SK-N-SH treated with all-trans-retinoic acid at 6 μM for 48 hours (cell line): ENCODE data around the gene USP7.

Experiments
- ATAC-seq: fragments of 200-7000 bp; cut with Tn5 transposase; 3 replicates; pipeline ENCODE4 v1.9.1; 2020; ENCODE audit warnings: mild to moderate bottlenecking, moderate library complexity
- ARNTL ChIP-seq: fragments of 450-650 bp; formaldehyde crosslinking; IDR thresholded peaks from 2 replicates; pipeline ENCODE4 v1.5.0; 2020; ENCODE audit warnings: low read depth, mild to moderate bottlenecking, moderate library complexity, borderline replicate concordance
- BACH2 ChIP-seq: fragments of 250-450 bp; sonication (Bioruptor Pico); IDR thresholded peaks from 2 replicates; pipeline ENCODE4 v1.9.0; 2021; ENCODE audit warnings: mild to moderate bottlenecking, borderline replicate concordance
- CSDC2 ChIP-seq: fragments of 250-450 bp; sonication (Bioruptor Pico); IDR thresholded peaks from 2 replicates; pipeline ENCODE4 v1.5.0; 2020; ENCODE audit warnings: mild to moderate bottlenecking, moderate library complexity
- CSRNP3 ChIP-seq: fragments of 250-450 bp; sonication (Bioruptor Pico); IDR thresholded peaks from 2 replicates; pipeline ENCODE4 v1.5.1; 2021; ENCODE audit warnings: mild to moderate bottlenecking, moderate library complexity
- ESRRG ChIP-seq: fragments of 250-450 bp; sonication (Bioruptor Pico); IDR thresholded peaks from 2 replicates; pipeline ENCODE4 v1.6.1; 2021; ENCODE audit warnings: mild to moderate bottlenecking
- GLIS3 ChIP-seq: fragments of 250-450 bp; sonication (Bioruptor Pico); IDR thresholded peaks from 2 replicates; pipeline ENCODE4 v1.5.0; 2020; ENCODE audit warnings: mild to moderate bottlenecking, moderate library complexity
- ISL1 ChIP-seq: fragments of 250-450 bp; sonication (Bioruptor Pico); IDR thresholded peaks from 2 replicates; pipeline ENCODE4 v2.1.2; 2022; ENCODE audit warnings: mild to moderate bottlenecking, moderate library complexity
- OSR1 ChIP-seq: fragments of 250-450 bp; sonication (Bioruptor Pico); IDR thresholded peaks from 2 replicates; pipeline ENCODE4 v1.8.0; 2022; ENCODE audit warnings: moderate library complexity, mild to moderate bottlenecking, inconsistent platforms
- PATZ1 ChIP-seq: fragments of 250-450 bp; sonication (Bioruptor Pico); IDR thresholded peaks from 2 replicates; pipeline ENCODE4 v1.8.0; 2020; ENCODE audit warnings: mild to moderate bottlenecking, moderate library complexity, borderline replicate concordance
- POU6F1 ChIP-seq: fragments of 250-450 bp; sonication (Bioruptor Pico); IDR thresholded peaks from 2 replicates; pipeline ENCODE4 v1.8.0; 2021; ENCODE audit warnings: low read depth, mild to moderate bottlenecking, moderate library complexity, borderline replicate concordance
- PPARA ChIP-seq: fragments of 250-450 bp; sonication (Bioruptor Pico); IDR thresholded peaks from 2 replicates; pipeline ENCODE4 v1.5.0; 2020; ENCODE audit warnings: mild to moderate bottlenecking, borderline replicate concordance
- RARB ChIP-seq: fragments of 250-450 bp; sonication (Bioruptor Pico); IDR thresholded peaks from 2 replicates; pipeline ENCODE4 v1.8.0; 2021; ENCODE audit warnings: mild to moderate bottlenecking, moderate library complexity
- SNAI2 ChIP-seq: fragments of 250-450 bp; sonication (Bioruptor Pico); IDR thresholded peaks from 2 replicates; pipeline ENCODE4 v1.5.0; 2020; ENCODE audit warnings: mild to moderate bottlenecking, moderate library complexity
- TCF4 ChIP-seq: fragments of 250-450 bp; sonication (Bioruptor Pico); IDR thresholded peaks from 2 replicates; pipeline ENCODE4 v1.8.0; 2021; ENCODE audit warnings: mild to moderate bottlenecking, moderate library complexity, borderline replicate concordance
- TOX ChIP-seq: fragments of 250-450 bp; sonication (Bioruptor Pico); IDR thresholded peaks from 2 replicates; pipeline ENCODE4 v1.8.0; 2021; ENCODE audit warnings: mild to moderate bottlenecking, moderate library complexity, borderline replicate concordance
- ZC3H10 ChIP-seq: fragments of 250-450 bp; sonication (Bioruptor Pico); IDR thresholded peaks from 2 replicates; pipeline ENCODE4 v1.5.1; 2021; ENCODE audit warnings: mild to moderate bottlenecking, moderate library complexity
- ZFP3 ChIP-seq: fragments of 250-450 bp; sonication (Bioruptor Pico); IDR thresholded peaks from 2 replicates; pipeline ENCODE4 v1.5.0; 2020; ENCODE audit warnings: mild to moderate bottlenecking, moderate library complexity
- ZFP30 ChIP-seq: fragments of 450-650 bp; formaldehyde crosslinking; IDR thresholded peaks from 2 replicates; pipeline ENCODE4 v1.5.0; 2022; ENCODE audit warnings: mild to moderate bottlenecking, moderate library complexity
- ZNF565 ChIP-seq: fragments of 450-650 bp; formaldehyde crosslinking; conservative IDR thresholded peaks from 2 replicates; pipeline ENCODE4 v1.5.0; 2020; ENCODE audit warnings: low read depth, mild to moderate bottlenecking, moderate library complexity
- ZNF70 ChIP-seq: fragments of 450-650 bp; formaldehyde crosslinking; IDR thresholded peaks from 2 replicates; pipeline ENCODE4 v1.5.0; 2020; ENCODE audit warnings: mild to moderate bottlenecking, moderate library complexity
- ZNF8 ChIP-seq: fragments of 450-650 bp; formaldehyde crosslinking; IDR thresholded peaks from 2 replicates; pipeline ENCODE4 v1.5.0; 2020; ENCODE audit warnings: mild to moderate bottlenecking, moderate library complexity
- TF ChIP-seq, protein P1 (sequence below): fragments of 250-450 bp; sonication (Bioruptor Pico); IDR thresholded peaks from 2 replicates; pipeline ENCODE4 v1.5.1; 2020; ENCODE audit warnings: low read depth, mild to moderate bottlenecking, moderate library complexity

Gene USP7

GRCh38 chr16:8862309-8863130, 101.2 kb downstream of the USP7 start:
- TF ChIP-seq ARNTL (CRISPR knock-in tag) (no peak), OSR1 (CRISPR knock-in tag) (no peak), SNAI2 (CRISPR knock-in tag) (no peak), RARB (no peak), ZNF70 (CRISPR knock-in tag) (no peak), ZC3H10 (CRISPR knock-in tag) (no peak), TCF4 (CRISPR knock-in tag) (no peak), GLIS3 (no peak), CSRNP3 (no peak), ZNF565 (CRISPR knock-in tag) (no peak), PPARA (CRISPR knock-in tag) (no peak), ZFP30 (no peak), BACH2 (CRISPR knock-in tag) (no peak), CSDC2 (no peak), ZNF8 (CRISPR knock-in tag) (no peak), POU6F1 (no peak), ZFP3 (CRISPR knock-in tag) (no peak), PATZ1 (CRISPR knock-in tag) (no peak)
- TF ChIP-seq, all 23 proteins: peak for 0
- ATAC-seq, result no peak

- TF ChIP-seq CSDC2, result no peak
- TF ChIP-seq TOX, result no peak
- TF ChIP-seq PPARA (CRISPR knock-in tag), result no peak
- no peak for TF ChIP-seq ZNF565 (CRISPR knock-in tag)
- ATAC-seq, result no peak
These were observed 102.0 kb downstream of the USP7 start for GRCh38 chr16:8861563-8862308.

GRCh38 chr16:8859913-8860881, 103.5 kb downstream of the USP7 start:
- no peak for ATAC-seq
- TF ChIP-seq ZFP30, result no peak
- TF ChIP-seq ISL1 (CRISPR knock-in tag), result no peak
- no peak for TF ChIP-seq TOX
- no peak for TF ChIP-seq RARB
- no peak for TF ChIP-seq SNAI2 (CRISPR knock-in tag)
- TF ChIP-seq OSR1 (CRISPR knock-in tag), result no peak
- TF ChIP-seq BACH2 (CRISPR knock-in tag), result no peak
- no peak for TF ChIP-seq ESRRG (CRISPR knock-in tag)
- TF ChIP-seq ARNTL (CRISPR knock-in tag), result no peak
- no peak for TF ChIP-seq CSRNP3
- TF ChIP-seq, protein P1, sequence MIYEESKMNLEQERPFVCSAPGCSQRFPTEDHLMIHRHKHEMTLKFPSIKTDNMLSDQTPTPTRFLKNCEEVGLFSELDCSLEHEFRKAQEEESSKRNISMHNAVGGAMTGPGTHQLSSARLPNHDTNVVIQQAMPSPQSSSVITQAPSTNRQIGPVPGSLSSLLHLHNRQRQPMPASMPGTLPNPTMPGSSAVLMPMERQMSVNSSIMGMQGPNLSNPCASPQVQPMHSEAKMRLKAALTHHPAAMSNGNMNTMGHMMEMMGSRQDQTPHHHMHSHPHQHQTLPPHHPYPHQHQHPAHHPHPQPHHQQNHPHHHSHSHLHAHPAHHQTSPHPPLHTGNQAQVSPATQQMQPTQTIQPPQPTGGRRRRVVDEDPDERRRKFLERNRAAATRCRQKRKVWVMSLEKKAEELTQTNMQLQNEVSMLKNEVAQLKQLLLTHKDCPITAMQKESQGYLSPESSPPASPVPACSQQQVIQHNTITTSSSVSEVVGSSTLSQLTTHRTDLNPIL (CRISPR knock-in tag), result no peak
- no peak for TF ChIP-seq PATZ1 (CRISPR knock-in tag)
- TF ChIP-seq ZC3H10 (CRISPR knock-in tag), result no peak
- TF ChIP-seq CSDC2, result no peak
